K562 (cell line): ENCODE measurements around the gene MS4A5. TPM values are rescaled to one million over a fixed set of nuclear protein-coding genes. Genes with fewer than 3 reads are reported as not detected.

Experiments
- ATAC-seq: fragments of 200-7000 bp; cut with Tn5 transposase; 3 replicates; pipeline ENCODE4 v1.9.1; 2020; ENCODE audit warnings: moderate library complexity
- BruUV-seq: library from RNA; stranded (reverse); fragments of 400-500 nt; replicated peaks from 2 replicates; lab custom pipeline; 2021; lab: Mats Ljungman, UMichigan
- CTCF ChIA-PET: fragments of 300-600 bp; formaldehyde crosslinking; extraction: SDS; loops from one replicate; lab custom pipeline; 2021; ENCODE audit warnings: low intra/inter-chr PET ratio; lab: Yijun Ruan, JAX
- POLR2A ChIA-PET: fragments of 300-600, 350-650 bp; sonication (Branson Sonifier 250); formaldehyde crosslinking; extraction: SDS; loops from one replicate; lab custom pipeline; 2021; ENCODE audit warnings: antibody characterized with exemption, inconsistent platforms; lab: Yijun Ruan, JAX
- DNase-seq, 4 experiments: peaks; one replicate each; pipeline versions ENCODE4 v3.0.0 to v3.0.0-alpha.2; 2011 to 2018; ENCODE audit warnings: low spot score in 3 of 4, mixed read lengths in 3 of 4; ENCODE audit errors: extremely low read depth in 1 of 4
- FAIRE-seq: peaks from 2 replicates; lab custom pipeline; 2011; peaks lifted over from hg19 to GRCh38; lab: Jason Lieb, UNC
- H2AFZ ChIP-seq: 2 replicates; pipeline ENCODE4 v1.6.0; 2011; ENCODE audit warnings: low read depth, low read length, control low read depth, inconsistent platforms
- H3K27ac ChIP-seq: fragments of 200-600 bp; 3 replicates; pipeline ENCODE4 v1.8.0; 2011; ENCODE audit warnings: low read depth, mild to moderate bottlenecking, control low read depth, inconsistent platforms, low read length, moderate library complexity, mixed read lengths; ENCODE audit errors: extremely low read depth
- H3K27me3 ChIP-seq, 2 experiments: fragments of 300-600 bp in 1 of 2; 2 replicates in 1 of 2; 3 replicates in 1 of 2; pipeline versions ENCODE4 v1.6.0 to v1.8.0; 2011; ENCODE audit warnings: inconsistent platforms in 2 of 2, low read length in 2 of 2, mild to moderate bottlenecking in 1 of 2, mixed read lengths in 1 of 2, moderate library complexity in 1 of 2; ENCODE audit not compliant: control insufficient read depth in 2 of 2, insufficient read depth in 2 of 2
- H3K36me3 ChIP-seq: fragments of 300-600 bp; 3 replicates; pipeline ENCODE4 v1.8.0; 2011; ENCODE audit warnings: mild to moderate bottlenecking, low read length, inconsistent platforms; ENCODE audit not compliant: control insufficient read depth, insufficient read depth
- H3K4me1 ChIP-seq, 2 experiments: fragments of 200-600 bp in 1 of 2; replicated peaks in 1 of 2; 2 replicates in 1 of 2; 3 replicates in 1 of 2; pipeline versions ENCODE4 v1.5.1 to v1.8.0; 2011; ENCODE audit warnings: inconsistent platforms in 2 of 2, low read length in 2 of 2, mild to moderate bottlenecking in 1 of 2, mixed read lengths in 1 of 2, moderate library complexity in 1 of 2; ENCODE audit not compliant: control insufficient read depth in 2 of 2, insufficient read depth in 2 of 2
- H3K4me2 ChIP-seq: 2 replicates; pipeline ENCODE4 v1.6.1; 2011; ENCODE audit warnings: low read length, control low read depth, inconsistent platforms, mixed read lengths; ENCODE audit not compliant: insufficient read depth
- H3K4me3 ChIP-seq: fragments of 200-600 bp; sonication (generic), shearing (Covaris generic); 2 replicates; pipeline ENCODE4 v1.5.1; 2016; ENCODE audit warnings: control low read depth, inconsistent platforms
- H3K79me2 ChIP-seq: fragments of 200-600 bp; 3 replicates; pipeline ENCODE4 v1.8.0; 2011; ENCODE audit warnings: low read length, inconsistent platforms; ENCODE audit not compliant: control insufficient read depth, insufficient read depth
- H3K9ac ChIP-seq, 2 experiments: 2 replicates each; pipeline versions ENCODE4 v1.6.0 to v1.6.1; 2011; ENCODE audit warnings: low read depth in 2 of 2, low read length in 2 of 2, control low read depth in 1 of 2, inconsistent platforms in 1 of 2, mild to moderate bottlenecking in 1 of 2, mixed read lengths in 1 of 2; ENCODE audit not compliant: insufficient read depth in 1 of 2
- H3K9me1 ChIP-seq: one replicate; pipeline ENCODE4 v1.6.0; 2011; ENCODE audit warnings: inconsistent platforms, mild to moderate bottlenecking, low read length, moderate library complexity; ENCODE audit not compliant: control insufficient read depth, insufficient read depth
- H3K9me3 ChIP-seq: replicated peaks from 2 replicates; pipeline ENCODE4 v1.5.1; 2011; ENCODE audit warnings: low read depth, low read length, inconsistent platforms; ENCODE audit not compliant: control insufficient read depth, insufficient read depth
- H4K20me1 ChIP-seq: replicated peaks from 2 replicates; pipeline ENCODE4 v1.6.1; 2011; ENCODE audit warnings: low read length, inconsistent platforms, mixed read lengths; ENCODE audit not compliant: control insufficient read depth, insufficient read depth
- BCL6 ChIP-seq: fragments of 250-450 bp; sonication (Bioruptor Pico); IDR thresholded peaks from 2 replicates; pipeline ENCODE4 v1.4.0; 2020
- FOXA3 ChIP-seq, 2 experiments: fragments of 450-650 bp in 1 of 2; sonication (generic) in 1 of 2; formaldehyde crosslinking; IDR thresholded peaks in 1 of 2; conservative IDR thresholded peaks in 1 of 2; 2 replicates each; pipeline versions ENCODE4 v1.4.0 to v1.8.0; 2020 to 2022; ENCODE audit warnings: mild to moderate bottlenecking in 2 of 2, missing genetic modification reagents in 1 of 2
- HDAC1 ChIP-seq, 2 experiments: fragments of 450-650 bp; IDR thresholded peaks; 2 replicates each; pipeline ENCODE4 v1.6.1; 2016 to 2017; ENCODE audit warnings: inconsistent platforms in 1 of 2, mild to moderate bottlenecking in 1 of 2, moderate library complexity in 1 of 2
- HMG20B ChIP-seq: fragments of 250-450 bp; sonication (Bioruptor Pico); IDR thresholded peaks from 2 replicates; pipeline ENCODE4 v1.5.0; 2021; ENCODE audit warnings: mild to moderate bottlenecking
- HOXB6 ChIP-seq: fragments of 250-450 bp; sonication (Bioruptor Pico); IDR thresholded peaks from 2 replicates; pipeline ENCODE4 v1.5.1; 2022; ENCODE audit warnings: mild to moderate bottlenecking, borderline replicate concordance
- JUND ChIP-seq, 2 experiments: IDR thresholded peaks; 2 replicates in 1 of 2; 3 replicates in 1 of 2; pipeline ENCODE4 v1.6.1; 2011; ENCODE audit warnings: borderline replicate concordance in 2 of 2, low read depth in 2 of 2, low read length in 2 of 2, improper control_type of control experiment in 1 of 2, missing biosample characterization in 1 of 2, missing genetic modification characterization in 1 of 2, missing genetic modification reagents in 1 of 2
- NCOR1 ChIP-seq: fragments of 450-650 bp; IDR thresholded peaks from 2 replicates; pipeline ENCODE4 v1.6.1; 2016; ENCODE audit warnings: mild to moderate bottlenecking, moderate library complexity
- NR3C1 ChIP-seq: sonication (generic); formaldehyde crosslinking; IDR thresholded peaks from 2 replicates; pipeline ENCODE4 v1.8.1; 2022; ENCODE audit warnings: missing genetic modification reagents
- NRF1 ChIP-seq, 2 experiments: fragments of 450-650 bp; IDR thresholded peaks in 1 of 2; conservative IDR thresholded peaks in 1 of 2; 2 replicates each; pipeline ENCODE4 v1.6.1; 2014; ENCODE audit warnings: mild to moderate bottlenecking in 2 of 2
- SMARCE1 ChIP-seq: fragments of 450-650 bp; IDR thresholded peaks from 2 replicates; pipeline ENCODE4 v1.7.1; 2016; ENCODE audit warnings: mild to moderate bottlenecking
- SNRNP70 ChIP-seq: fragments of 200-400 bp; formaldehyde crosslinking; optimal IDR thresholded peaks from 2 replicates; pipeline ENCODE3; 2017; ENCODE audit warnings: low read depth, low read length
- TBL1XR1 ChIP-seq, 2 experiments: IDR thresholded peaks; 2 replicates each; pipeline ENCODE4 v1.6.1; 2012; ENCODE audit warnings: improper control_type of control experiment in 2 of 2, low read length in 2 of 2, mild to moderate bottlenecking in 1 of 2
- XRCC3 ChIP-seq: fragments of 450-650 bp; IDR thresholded peaks from 2 replicates; pipeline ENCODE4 v1.6.1; 2017; ENCODE audit warnings: mild to moderate bottlenecking, moderate library complexity
- ZBED1 ChIP-seq: IDR thresholded peaks from 2 replicates; pipeline ENCODE4 v1.6.1; 2014
- ZNF239 ChIP-seq: fragments of 250-450 bp; sonication (Bioruptor Pico); IDR thresholded peaks from 2 replicates; pipeline ENCODE4 v1.4.0; 2020; ENCODE audit warnings: mild to moderate bottlenecking
- WGBS: fragments of 100-300 bp; shearing (Covaris generic); methylation state at CpG from one replicate; pipeline ENCODE4 v1.1.6; 2016; ENCODE audit warnings: low coverage, mixed read lengths; ENCODE audit not compliant: insufficient coverage; ENCODE audit errors: missing lambda C conversion rate; 5-methylcytosine and 5-hydroxymethylcytosine counted together
- in situ Hi-C: fragments of 300-500 bp; cut with MboI; formaldehyde crosslinking; loops from 4 replicates; pipeline ENCODE4 v1.15.0; 2018; ENCODE audit warnings: inconsistent platforms, mixed read lengths
- intact Hi-C: fragments of 100-400 bp; cut with micrococcal nuclease; formaldehyde crosslinking; loops from 2 replicates; pipeline ENCODE4 v1.14.2; 2022
- polyA plus RNA-seq, 8 experiments: library from polyadenylated mRNA; depleted of rRNA in 4 of 8; stranded (reverse) in 5 of 8; unstranded in 3 of 8; fragments of >200 nt; fragmentation: Nextera tagmentation in 2 of 8; fragmentation: Illumina TruSeq in 1 of 8; extraction: Ambion mirVana in 2 of 8; extraction: Trizol in 1 of 8; gene quantifications; 2 replicates each; pipeline versions ENCODE4 v1.2.1 to v1.2.3, GENCODE V29; 2011 to 2014; ENCODE audit warnings: inconsistent platforms in 1 of 8, missing spikeins in 1 of 8
- total RNA-seq, 7 experiments: library from RNA; depleted of rRNA in 6 of 7; stranded (reverse); fragments of >200 nt in 6 of 7; fragmentation: Illumina TruSeq in 2 of 7; extraction: Trizol in 2 of 7; gene quantifications; 2 replicates each; pipeline versions ENCODE4 v1.2.1 to v1.2.3, GENCODE V29; 2011 to 2021; ENCODE audit warnings: low replicate concordance in 1 of 7
- TF ChIP-seq, protein P1 (sequence below): fragments of 450-650 bp; IDR thresholded peaks from 2 replicates; pipeline ENCODE4 v1.7.1; 2018; ENCODE audit warnings: mild to moderate bottlenecking, low read depth; ENCODE audit not compliant: partially characterized antibody
- TF ChIP-seq, protein P2 (sequence below): fragments of 450-650 bp; IDR thresholded peaks from 2 replicates; pipeline ENCODE4 v1.6.1; 2014; ENCODE audit warnings: low read depth, mild to moderate bottlenecking, moderate library complexity, borderline replicate concordance
- TF ChIP-seq, protein P3 (sequence below): fragments of 450-650 bp; formaldehyde crosslinking; conservative IDR thresholded peaks from 2 replicates; pipeline ENCODE4 v1.4.0; 2022; ENCODE audit warnings: mild to moderate bottlenecking, missing genetic modification characterization

The MS4A5 gene
- total and polyA plus RNA-seq, 9 of the 15 experiments (the other 6 are each of a cell fraction or from before 2014, with no cell fraction given): not detected

DNA sequence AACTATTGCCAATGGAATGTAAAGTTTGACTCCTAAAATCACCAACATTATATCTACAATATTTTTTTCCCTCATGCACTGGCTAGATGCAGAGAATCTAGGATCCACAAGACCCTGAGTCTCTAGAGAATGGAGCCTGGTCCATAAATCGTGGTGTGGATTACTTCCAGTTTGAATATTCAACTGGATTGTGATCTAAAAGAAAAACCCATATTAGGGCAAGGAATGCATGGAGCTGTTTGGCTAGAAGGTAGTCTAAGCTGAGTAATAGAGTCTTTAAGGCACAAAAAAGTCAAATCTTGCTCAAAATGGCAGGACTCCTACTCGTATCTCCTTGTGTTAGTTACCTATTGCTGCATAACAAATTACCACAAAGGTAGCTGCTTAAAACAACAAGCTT is 9.4 kb upstream of the MS4A5 start (continued):
- TF ChIP-seq, protein P1, sequence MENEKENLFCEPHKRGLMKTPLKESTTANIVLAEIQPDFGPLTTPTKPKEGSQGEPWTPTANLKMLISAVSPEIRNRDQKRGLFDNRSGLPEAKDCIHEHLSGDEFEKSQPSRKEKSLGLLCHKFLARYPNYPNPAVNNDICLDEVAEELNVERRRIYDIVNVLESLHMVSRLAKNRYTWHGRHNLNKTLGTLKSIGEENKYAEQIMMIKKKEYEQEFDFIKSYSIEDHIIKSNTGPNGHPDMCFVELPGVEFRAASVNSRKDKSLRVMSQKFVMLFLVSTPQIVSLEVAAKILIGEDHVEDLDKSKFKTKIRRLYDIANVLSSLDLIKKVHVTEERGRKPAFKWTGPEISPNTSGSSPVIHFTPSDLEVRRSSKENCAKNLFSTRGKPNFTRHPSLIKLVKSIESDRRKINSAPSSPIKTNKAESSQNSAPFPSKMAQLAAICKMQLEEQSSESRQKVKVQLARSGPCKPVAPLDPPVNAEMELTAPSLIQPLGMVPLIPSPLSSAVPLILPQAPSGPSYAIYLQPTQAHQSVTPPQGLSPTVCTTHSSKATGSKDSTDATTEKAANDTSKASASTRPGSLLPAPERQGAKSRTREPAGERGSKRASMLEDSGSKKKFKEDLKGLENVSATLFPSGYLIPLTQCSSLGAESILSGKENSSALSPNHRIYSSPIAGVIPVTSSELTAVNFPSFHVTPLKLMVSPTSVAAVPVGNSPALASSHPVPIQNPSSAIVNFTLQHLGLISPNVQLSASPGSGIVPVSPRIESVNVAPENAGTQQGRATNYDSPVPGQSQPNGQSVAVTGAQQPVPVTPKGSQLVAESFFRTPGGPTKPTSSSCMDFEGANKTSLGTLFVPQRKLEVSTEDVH: no peak
- TF ChIP-seq XRCC3: no peak
- TF ChIP-seq, all 486 proteins: peak for 0

GRCh38 chr11:60422609-60423008 is 6.8 kb upstream of the MS4A5 start:
- no peaks in the 10 kb centered on the region for H3K9me3 ChIP-seq
- POLR2A ChIA-PET: no interaction called here
- no peaks in the 10 kb centered on the region for H3K27me3 ChIP-seq
- no peak overlapping the region for H3K4me3 ChIP-seq
- no peak for ATAC-seq
- H3K4me1 ChIP-seq: no peaks in the 10 kb centered on the region
- BruUV-seq: no TSS peak
- no peaks in the 10 kb centered on the region for H4K20me1 ChIP-seq
- H3K27ac ChIP-seq: no peak overlapping the region
- FAIRE-seq: no peak
- DNase-seq: no peak
- H3K4me2 ChIP-seq: no peak overlapping the region
- no peak overlapping the region for H2AFZ ChIP-seq
- intact Hi-C loops: no loop called here
- 0% methylated on average over 1 of the region's 1 CpG for WGBS
- TF ChIP-seq NCOR1 (no peak), NRF1 (conservative IDR thresholded peaks at IDR 0.05 in 1 of 2, IDR thresholded peaks at IDR 0.05 in 1 of 2) (no peak), NR3C1 (no peak), ZNF239 (CRISPR knock-in tag) (no peak), TBL1XR1 (IDR thresholded peaks at IDR 0.05; ENCODE audit: low read length in 2 of 2) (no peak), FOXA3 (CRISPR knock-in tag; conservative IDR thresholded peaks at IDR 0.05 in 1 of 2, IDR thresholded peaks at IDR 0.05 in 1 of 2) (no peak), ZBED1 (no peak), SMARCE1 (no peak), HDAC1 (IDR thresholded peaks at IDR 0.05) (no peak), BCL6 (CRISPR knock-in tag) (no peak), HOXB6 (no peak), SNRNP70 (no peak), JUND (IDR thresholded peaks at IDR 0.05; ENCODE audit: borderline replicate concordance, low read depth, low read length) (no peak), JUND (tag; IDR thresholded peaks at IDR 0.05; ENCODE audit: borderline replicate concordance, low read depth, low read length) (no peak), HMG20B (CRISPR knock-in tag) (no peak)
- TF ChIP-seq, protein P2, sequence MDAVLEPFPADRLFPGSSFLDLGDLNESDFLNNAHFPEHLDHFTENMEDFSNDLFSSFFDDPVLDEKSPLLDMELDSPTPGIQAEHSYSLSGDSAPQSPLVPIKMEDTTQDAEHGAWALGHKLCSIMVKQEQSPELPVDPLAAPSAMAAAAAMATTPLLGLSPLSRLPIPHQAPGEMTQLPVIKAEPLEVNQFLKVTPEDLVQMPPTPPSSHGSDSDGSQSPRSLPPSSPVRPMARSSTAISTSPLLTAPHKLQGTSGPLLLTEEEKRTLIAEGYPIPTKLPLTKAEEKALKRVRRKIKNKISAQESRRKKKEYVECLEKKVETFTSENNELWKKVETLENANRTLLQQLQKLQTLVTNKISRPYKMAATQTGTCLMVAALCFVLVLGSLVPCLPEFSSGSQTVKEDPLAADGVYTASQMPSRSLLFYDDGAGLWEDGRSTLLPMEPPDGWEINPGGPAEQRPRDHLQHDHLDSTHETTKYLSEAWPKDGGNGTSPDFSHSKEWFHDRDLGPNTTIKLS: no peak
- TF ChIP-seq, protein P3, sequence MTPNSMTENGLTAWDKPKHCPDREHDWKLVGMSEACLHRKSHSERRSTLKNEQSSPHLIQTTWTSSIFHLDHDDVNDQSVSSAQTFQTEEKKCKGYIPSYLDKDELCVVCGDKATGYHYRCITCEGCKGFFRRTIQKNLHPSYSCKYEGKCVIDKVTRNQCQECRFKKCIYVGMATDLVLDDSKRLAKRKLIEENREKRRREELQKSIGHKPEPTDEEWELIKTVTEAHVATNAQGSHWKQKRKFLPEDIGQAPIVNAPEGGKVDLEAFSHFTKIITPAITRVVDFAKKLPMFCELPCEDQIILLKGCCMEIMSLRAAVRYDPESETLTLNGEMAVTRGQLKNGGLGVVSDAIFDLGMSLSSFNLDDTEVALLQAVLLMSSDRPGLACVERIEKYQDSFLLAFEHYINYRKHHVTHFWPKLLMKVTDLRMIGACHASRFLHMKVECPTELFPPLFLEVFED (CRISPR knock-in tag): no peak
- no peaks in the 10 kb centered on the region for H3K9me1 ChIP-seq
- no peak overlapping the region for H3K9ac ChIP-seq
- no peaks in the 10 kb centered on the region for H3K36me3 ChIP-seq
- CTCF ChIA-PET: no interaction called here
- no peaks in the 10 kb centered on the region for H3K79me2 ChIP-seq
- in situ Hi-C loops: no loop called here
